ENCODE measurements around the gene UGT1A4. TPM values are rescaled to one million over a fixed set of nuclear protein-coding genes. Genes with fewer than 3 reads are reported as not detected.

UGT1A4 gene
- total RNA-seq, 2 donors from 2014 or later = not detected

DNA sequence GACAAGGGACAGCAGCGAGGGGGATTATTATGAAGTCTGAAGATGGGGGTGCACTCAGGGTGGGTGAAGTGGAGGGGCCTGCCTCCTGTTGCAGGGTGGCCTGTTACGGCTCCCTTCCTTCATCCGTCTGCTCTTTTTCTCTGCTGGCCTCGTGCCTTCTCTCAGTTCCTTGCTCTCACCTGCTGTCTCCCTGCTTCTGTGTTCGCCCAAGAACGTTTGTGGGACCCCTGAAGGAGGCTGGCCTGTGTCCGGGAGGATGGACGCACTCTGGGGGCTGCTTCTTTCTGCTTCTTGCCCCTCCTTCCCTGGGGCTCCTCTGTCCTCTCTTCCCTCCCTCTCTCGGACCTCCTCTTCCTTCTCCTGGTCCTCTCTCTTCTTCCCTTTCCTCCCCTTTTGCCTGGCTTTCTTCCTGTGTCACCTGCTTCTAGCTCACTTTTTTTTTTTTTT is 73.4 kb downstream of the UGT1A4 start:
- H3K9me3 Mint-ChIP-seq = no peaks in the 10 kb centered on the region
- H3K27ac Mint-ChIP-seq = no peak overlapping the region
- DNase-seq (no peak), ATAC-seq (replicated peaks in 1 of 2) (no peak)
- no peak overlapping the region for H3K4me3 Mint-ChIP-seq
- no peaks in the 10 kb centered on the region for H3K4me1 Mint-ChIP-seq (ENCODE audit: low read depth)
- no peaks in the 10 kb centered on the region for H3K27me3 Mint-ChIP-seq (ENCODE audit: low read depth)
- no peaks in the 10 kb centered on the region for H3K36me3 Mint-ChIP-seq (ENCODE audit: insufficient read depth in 2 of 2)

GRCh38 chr2:233792720-233793119 is 74.2 kb downstream of the UGT1A4 start:
- Mint-ChIP-seq H3K9me3 (no peaks in the 10 kb centered on the region), H3K4me3 (no peak overlapping the region), H3K27me3 (ENCODE audit: low read depth) (no peaks in the 10 kb centered on the region), H3K4me1 (ENCODE audit: low read depth) (no peaks in the 10 kb centered on the region), H3K27ac (no peak overlapping the region), H3K36me3 (ENCODE audit: insufficient read depth in 2 of 2) (no peaks in the 10 kb centered on the region)
- DNase-seq = no peak
- no peak for ATAC-seq (replicated peaks in 1 of 2)

DNA sequence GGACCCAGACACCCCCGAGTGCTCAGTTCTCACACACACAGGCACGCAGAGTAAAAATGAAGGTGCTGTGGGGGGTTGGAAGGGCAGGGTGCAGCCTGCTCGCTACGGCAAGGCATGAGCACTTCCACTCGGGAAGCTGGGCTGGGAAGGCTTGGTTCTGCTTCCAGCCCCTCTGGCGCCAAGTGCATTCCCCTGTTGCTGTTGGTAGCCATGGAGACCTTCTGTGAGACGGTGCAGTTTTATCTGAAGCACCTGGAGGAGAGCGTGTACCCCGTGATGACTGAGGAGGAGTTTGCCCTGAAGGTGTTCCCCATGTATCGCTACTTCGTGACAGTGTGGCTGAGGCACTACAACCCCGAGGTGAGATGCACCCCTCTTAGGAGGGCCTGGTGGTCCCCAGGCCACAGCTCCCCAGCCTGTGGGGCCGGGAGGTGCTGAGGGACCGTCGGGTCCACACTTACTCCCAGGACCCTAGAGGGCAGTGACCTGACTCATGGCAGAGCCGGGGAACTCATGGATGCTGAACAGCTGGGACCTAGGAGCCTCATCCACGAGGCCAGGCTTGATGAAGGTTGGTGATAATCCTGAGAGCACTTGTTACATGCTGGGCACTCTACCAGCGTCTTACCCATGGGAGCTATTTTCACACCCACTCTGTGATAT is 75.1 kb downstream of the UGT1A4 start:
- Mint-ChIP-seq H3K4me1 (ENCODE audit: low read depth) (no peaks in the 10 kb centered on the region), H3K9me3 (no peaks in the 10 kb centered on the region), H3K36me3 (ENCODE audit: insufficient read depth in 2 of 2) (no peaks in the 10 kb centered on the region), H3K4me3 (no peak overlapping the region), H3K27ac (no peak overlapping the region), H3K27me3 (ENCODE audit: low read depth) (no peaks in the 10 kb centered on the region)
- DNase-seq (no peak), ATAC-seq (replicated peaks in 1 of 2) (no peak)

DNA sequence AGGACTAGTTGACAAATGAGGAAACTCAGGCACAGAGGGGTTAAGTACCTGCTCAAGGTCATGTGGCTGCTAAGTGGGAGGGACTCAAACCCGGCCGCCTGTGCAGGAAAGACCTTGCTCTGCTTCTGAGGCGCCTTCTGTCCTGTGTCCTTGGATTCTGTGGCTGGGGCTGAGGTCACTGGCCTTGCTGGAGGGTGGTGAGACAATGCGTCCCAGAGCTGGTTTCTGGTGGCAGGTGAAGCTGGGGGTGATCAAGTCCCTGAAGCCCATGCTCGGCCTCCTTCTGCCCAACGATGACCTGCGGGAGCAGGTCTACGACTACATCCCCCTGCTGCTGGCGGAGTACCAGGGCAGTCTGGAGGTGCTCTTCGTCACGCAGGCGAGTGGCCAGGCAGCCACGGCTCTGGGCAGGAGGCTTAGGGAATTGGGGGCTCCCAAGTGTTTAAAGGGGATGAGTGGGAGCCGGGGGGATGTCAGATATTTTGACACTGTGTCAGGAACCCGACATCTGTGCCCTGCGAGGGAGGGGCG is 75.7 kb downstream of the UGT1A4 start:
- H3K9me3 Mint-ChIP-seq = no peaks in the 10 kb centered on the region
- no peaks in the 10 kb centered on the region for H3K36me3 Mint-ChIP-seq (ENCODE audit: insufficient read depth in 2 of 2)
- H3K4me1 Mint-ChIP-seq (ENCODE audit: low read depth) = no peaks in the 10 kb centered on the region
- no peak for DNase-seq
- no peaks in the 10 kb centered on the region for H3K27me3 Mint-ChIP-seq (ENCODE audit: low read depth)
- no peak overlapping the region for H3K4me3 Mint-ChIP-seq
- ATAC-seq (replicated peaks in 1 of 2) = no peak
- no peak overlapping the region for H3K27ac Mint-ChIP-seq

DNA sequence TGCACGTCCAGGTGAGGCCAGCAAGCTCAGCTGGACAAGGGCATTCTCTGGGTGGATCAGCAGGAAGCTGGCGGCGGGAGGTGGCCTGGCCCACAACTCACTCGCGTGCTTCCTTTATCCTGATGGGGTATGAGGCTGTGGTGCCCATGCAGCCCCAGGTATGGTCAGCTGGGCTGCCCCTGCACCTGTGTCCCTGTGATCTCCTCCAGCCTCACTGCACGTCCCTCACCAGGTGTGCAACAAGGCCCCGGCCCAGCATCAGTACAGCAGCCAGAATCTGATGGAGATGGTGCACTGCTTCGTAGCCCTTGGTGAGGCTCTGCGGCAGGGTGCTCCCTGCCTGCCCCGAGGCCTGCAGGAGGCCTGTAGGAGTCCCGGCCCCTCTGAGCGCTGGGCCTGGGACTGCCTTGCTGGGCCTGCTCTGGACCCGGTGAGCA is 77.2 kb downstream of the UGT1A4 start:
- no peak for DNase-seq
- H3K27me3 Mint-ChIP-seq (ENCODE audit: low read depth) = no peaks in the 10 kb centered on the region

DNA sequence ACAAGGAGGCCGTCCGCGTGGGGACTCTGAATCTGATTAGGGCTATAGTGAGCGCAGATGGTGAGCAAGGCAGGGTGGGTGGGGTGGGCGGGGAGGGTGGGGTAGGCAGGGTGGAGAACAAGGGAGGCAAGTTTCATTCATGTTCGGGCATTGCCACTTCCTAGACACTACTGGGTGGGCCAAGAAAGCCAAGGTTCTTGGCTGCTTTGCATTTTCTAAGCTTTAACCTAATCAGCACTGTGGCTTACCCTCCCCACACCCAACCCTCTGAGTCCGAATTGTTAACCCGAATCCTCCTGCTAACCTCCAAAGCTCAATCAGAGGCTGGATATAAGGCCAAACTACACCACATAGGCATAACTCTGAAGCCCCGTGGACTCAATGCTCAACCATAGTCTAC is 77.7 kb downstream of the UGT1A4 start:
- no peak for ATAC-seq (replicated peaks in 1 of 2)
- Mint-ChIP-seq H3K36me3 (ENCODE audit: insufficient read depth in 2 of 2) (no peaks in the 10 kb centered on the region), H3K27ac (no peak overlapping the region), H3K4me1 (ENCODE audit: low read depth) (no peaks in the 10 kb centered on the region), H3K27me3 (ENCODE audit: low read depth) (no peaks in the 10 kb centered on the region), H3K9me3 (peaks cover 0 to 4% of the 10 kb centered on the region in 2 donors), H3K4me3 (no peak overlapping the region)
- DNase-seq = no peak

More for the DNA sequence above, 77.2 kb downstream of the UGT1A4 start:
- Mint-ChIP-seq H3K27ac (no peak overlapping the region), H3K4me1 (ENCODE audit: low read depth) (no peaks in the 10 kb centered on the region), H3K36me3 (ENCODE audit: insufficient read depth in 2 of 2) (no peaks in the 10 kb centered on the region), H3K4me3 (no peak overlapping the region), H3K9me3 (peaks cover 0 to 4% of the 10 kb centered on the region in 2 donors)
- no peak for ATAC-seq (replicated peaks in 1 of 2)

- ATAC-seq (replicated peaks in 1 of 2) (no peak), DNase-seq (no peak)
- Mint-ChIP-seq H3K9me3 (peaks cover 0 to 4% of the 10 kb centered on the region in 2 donors), H3K27ac (no peak overlapping the region), H3K27me3 (ENCODE audit: low read depth) (peaks cover 9% of the 10 kb centered on the region), H3K4me1 (ENCODE audit: low read depth) (no peaks in the 10 kb centered on the region), H3K36me3 (ENCODE audit: insufficient read depth in 2 of 2) (no peaks in the 10 kb centered on the region), H3K4me3 (no peak overlapping the region)
These were observed 80.0 kb downstream of the UGT1A4 start for GRCh38 chr2:233798335-233799086.

DNA sequence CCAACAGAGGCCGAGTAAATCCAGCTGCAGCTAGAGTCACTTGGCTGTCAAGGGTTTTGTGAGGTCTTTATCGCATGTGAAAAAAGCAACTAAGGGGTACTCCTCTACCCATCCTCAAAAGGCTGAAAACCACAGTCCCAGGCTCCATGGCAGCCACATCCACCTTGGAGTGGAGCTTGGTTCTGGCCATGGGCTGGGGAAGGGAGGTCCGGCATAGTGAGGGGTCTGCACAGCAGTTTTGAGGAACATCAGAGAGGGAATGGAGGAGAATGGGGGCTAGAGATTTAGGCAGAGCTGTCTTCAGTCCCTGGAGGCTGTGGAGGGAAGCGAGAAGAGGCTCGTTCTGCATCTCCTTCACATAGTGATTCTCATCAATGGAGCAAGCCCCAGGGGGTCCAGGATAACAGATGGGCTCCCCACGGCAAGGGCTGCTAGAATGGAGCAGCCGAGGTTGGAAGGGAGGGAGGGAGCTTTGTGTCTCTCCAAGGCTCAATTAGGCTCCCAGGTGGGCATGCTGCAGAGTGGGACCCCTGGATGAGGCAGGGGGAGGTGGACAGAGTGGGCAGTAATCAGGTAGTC is 80.6 kb downstream of the UGT1A4 start:
- no peak for ATAC-seq (replicated peaks in 1 of 2)
- H3K9me3 Mint-ChIP-seq = peaks cover 0 to 4% of the 10 kb centered on the region in 2 donors
- DNase-seq = no peak
- no peaks in the 10 kb centered on the region for H3K4me1 Mint-ChIP-seq (ENCODE audit: low read depth)
- no peaks in the 10 kb centered on the region for H3K36me3 Mint-ChIP-seq (ENCODE audit: insufficient read depth in 2 of 2)
- H3K27ac Mint-ChIP-seq = no peak overlapping the region
- H3K27me3 Mint-ChIP-seq (ENCODE audit: low read depth) = peaks cover 15% of the 10 kb centered on the region
- no peak overlapping the region for H3K4me3 Mint-ChIP-seq

DNA sequence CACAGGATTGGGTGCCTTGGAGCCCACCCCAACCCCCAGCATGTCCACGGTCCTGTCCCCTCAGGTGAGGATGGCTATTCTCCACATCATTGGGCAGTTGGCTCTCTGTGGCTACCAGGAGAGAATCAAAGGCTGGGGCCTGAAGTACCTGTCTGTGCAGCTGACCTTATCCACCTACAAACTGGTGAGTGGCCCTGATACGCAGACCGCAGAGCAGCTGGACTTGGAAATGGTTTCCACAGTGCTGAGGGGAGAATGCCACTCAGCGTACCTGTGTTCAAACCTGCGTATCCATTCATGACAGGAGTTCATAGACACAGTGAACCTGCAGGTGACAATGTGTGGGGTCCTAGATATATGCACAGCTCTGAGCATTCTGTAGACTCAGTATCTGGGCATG is 81.2 kb downstream of the UGT1A4 start:
- DNase-seq = no peak
- no peaks in the 10 kb centered on the region for H3K4me1 Mint-ChIP-seq (ENCODE audit: low read depth)
- peaks cover 17% of the 10 kb centered on the region for H3K27me3 Mint-ChIP-seq (ENCODE audit: low read depth)
- ATAC-seq (replicated peaks in 1 of 2) = no peak
- H3K36me3 Mint-ChIP-seq (ENCODE audit: insufficient read depth in 2 of 2) = no peaks in the 10 kb centered on the region
- no peak overlapping the region for H3K27ac Mint-ChIP-seq
- H3K9me3 Mint-ChIP-seq = peaks cover 0 to 4% of the 10 kb centered on the region in 2 donors
- H3K4me3 Mint-ChIP-seq = no peak overlapping the region

GRCh38 chr2:233800208-233800607 is 81.7 kb downstream of the UGT1A4 start:
- ATAC-seq (replicated peaks in 1 of 2) = no peak

GRCh38 chr2:233801357-233802131 is 83.0 kb downstream of the UGT1A4 start:
- Mint-ChIP-seq H3K27ac (no peak overlapping the region), H3K4me1 (ENCODE audit: low read depth) (no peaks in the 10 kb centered on the region), H3K9me3 (peaks cover 0 to 4% of the 10 kb centered on the region in 2 donors), H3K36me3 (ENCODE audit: insufficient read depth in 2 of 2) (no peaks in the 10 kb centered on the region), H3K27me3 (ENCODE audit: low read depth) (peaks cover 17% of the 10 kb centered on the region), H3K4me3 (no peak overlapping the region)
- ATAC-seq (replicated peaks in 1 of 2) (peak; percentile 55 to 59), DNase-seq (peak; percentile 6 to 15)

More at GRCh38 chr2:233800208-233800607, 81.7 kb downstream of the UGT1A4 start:
- H3K4me3 Mint-ChIP-seq = no peak overlapping the region
- no peak overlapping the region for H3K27ac Mint-ChIP-seq
- H3K4me1 Mint-ChIP-seq (ENCODE audit: low read depth) = no peaks in the 10 kb centered on the region
- H3K9me3 Mint-ChIP-seq = peaks cover 0 to 4% of the 10 kb centered on the region in 2 donors
- H3K36me3 Mint-ChIP-seq (ENCODE audit: insufficient read depth in 2 of 2) = no peaks in the 10 kb centered on the region
- DNase-seq = no peak
- H3K27me3 Mint-ChIP-seq (ENCODE audit: low read depth) = peaks cover 17% of the 10 kb centered on the region

- peaks cover 0 to 4% of the 10 kb centered on the region in 2 donors for H3K9me3 Mint-ChIP-seq
- no peak for ATAC-seq (replicated peaks in 1 of 2)
- no peak for DNase-seq
- no peak overlapping the region for H3K27ac Mint-ChIP-seq
- H3K4me1 Mint-ChIP-seq (ENCODE audit: low read depth) = no peaks in the 10 kb centered on the region
- H3K27me3 Mint-ChIP-seq (ENCODE audit: low read depth) = peaks cover 17% of the 10 kb centered on the region
- H3K4me3 Mint-ChIP-seq = no peak overlapping the region
- H3K36me3 Mint-ChIP-seq (ENCODE audit: insufficient read depth in 2 of 2) = no peaks in the 10 kb centered on the region
These were observed 83.7 kb downstream of the UGT1A4 start for GRCh38 chr2:233802132-233802815.

Measured in activated T-cell treated with anti-CD3 and anti-CD28 coated beads, Interleukin-2, amount 50 U/mL, for 72 hours (primary cell).